Upper lobe of left lung (tissue), 6 donors: Measurements from ENCODE around the gene ANKMY1. TPM values are rescaled to one million over a fixed set of nuclear protein-coding genes. Genes with fewer than 3 reads are reported as not detected.

Experiments
- ATAC-seq, 2 donors: fragments of 200-7000 bp; cut with Tn5 transposase; one replicate each; pipeline ENCODE4 v1.9.1; 2022; ENCODE audit warnings: mild to moderate bottlenecking in 2 of 2, moderate library complexity in 2 of 2; ENCODE audit not compliant: low FRiP score in 2 of 2
- DNase-seq, 2 donors: peaks; one replicate each; pipeline ENCODE4 v3.0.0-alpha.2; 2019 to 2020
- H3K27ac ChIP-seq, 4 donors: fragments of 200-600 bp; sonication (generic); one replicate each; pipeline ENCODE4 v1.5.1; 2016 to 2019
- H3K27me3 ChIP-seq, 4 donors: fragments of 200-600 bp; sonication (generic); one replicate each; pipeline ENCODE4 v1.5.1; 2017 to 2019
- H3K36me3 ChIP-seq, 4 donors: fragments of 200-600 bp; sonication (generic); one replicate each; pipeline ENCODE4 v1.5.1; 2016 to 2019
- H3K4me1 ChIP-seq, 4 donors: fragments of 200-600 bp; sonication (generic); one replicate each; pipeline ENCODE4 v1.5.1; 2018 to 2019
- H3K4me3 ChIP-seq, 4 donors: fragments of 200-600 bp; sonication (generic); one replicate each; pipeline ENCODE4 v1.5.1; 2017 to 2019; ENCODE audit warnings: mild to moderate bottlenecking in 2 of 4, moderate library complexity in 1 of 4
- H3K9me3 ChIP-seq, 4 donors: fragments of 200-600 bp; sonication (generic); one replicate each; pipeline ENCODE4 v1.5.1; 2018 to 2019
- EP300 ChIP-seq, 4 donors: sonication (generic); formaldehyde crosslinking; IDR thresholded peaks; one replicate each; pipeline ENCODE4 v1.5.1; 2017; ENCODE audit warnings: antibody characterized with exemption in 4 of 4, control low read depth in 2 of 4
- POLR2A ChIP-seq, 4 donors: fragments of 450-650 bp; IDR thresholded peaks; one replicate each; pipeline ENCODE4 v1.5.1; 2016 to 2017; ENCODE audit warnings: antibody characterized with exemption in 4 of 4, mild to moderate bottlenecking in 2 of 4
- POLR2AphosphoS5 ChIP-seq, 2 donors: sonication (generic); formaldehyde crosslinking; IDR thresholded peaks; one replicate each; pipeline ENCODE4 v1.5.1; 2017; ENCODE audit warnings: antibody characterized with exemption in 2 of 2
- WGBS, 2 donors: methylation state at CpG; one replicate each; pipeline ENCODE4 v1.1.5; 2017 to 2018; 5-methylcytosine and 5-hydroxymethylcytosine counted together
- total RNA-seq, 6 donors: library from RNA; depleted of rRNA in 4 of 6; stranded (reverse); fragments of >200 nt in 4 of 6; gene quantifications; one replicate each; pipeline versions ENCODE4 v1.1.0 to v1.2.1, GENCODE V29; 2016 to 2021
- TF ChIP-seq, protein P1 (sequence below), 6 experiments: fragments of 450-650 bp in 4 of 6; fragments of 200-600 bp in 2 of 6; sonication (generic) in 2 of 6; IDR thresholded peaks; one replicate each; pipeline ENCODE4 v1.5.1; 2016 to 2019; ENCODE audit warnings: antibody characterized with exemption in 6 of 6
- donor health status: DM: no; HTN: no; CAD: no; lungs with moderate emphysema.
- donor health status: DM: no; HTN: yes; CAD: no; lungs with severe emphysema.

ANKMY1 gene
- total RNA-seq, 6 donors from 2014 or later, result 23.7 to 97.4 (median 26.9) TPM

GRCh38 chr2:240458044-240458899, 99.5 kb downstream of the ANKMY1 start:
- ATAC-seq, result no peak
- DNase-seq, result no peak
- 76 to 86% methylated on average over 8 to 16 of the region's 16 CpGs for whole genome bisulfite sequencing, 2 donors
- peaks cover 0 to 10% (median 3%) of the 10 kb centered on the region in 4 donors for H3K36me3 ChIP-seq
- H3K27ac ChIP-seq, result no peak overlapping the region
- peaks cover 0 to 23% (median 3%) of the 10 kb centered on the region in 4 donors for H3K27me3 ChIP-seq
- no peaks in the 10 kb centered on the region for H3K9me3 ChIP-seq
- no peak overlapping the region for H3K4me3 ChIP-seq
- TF ChIP-seq, protein P1, sequence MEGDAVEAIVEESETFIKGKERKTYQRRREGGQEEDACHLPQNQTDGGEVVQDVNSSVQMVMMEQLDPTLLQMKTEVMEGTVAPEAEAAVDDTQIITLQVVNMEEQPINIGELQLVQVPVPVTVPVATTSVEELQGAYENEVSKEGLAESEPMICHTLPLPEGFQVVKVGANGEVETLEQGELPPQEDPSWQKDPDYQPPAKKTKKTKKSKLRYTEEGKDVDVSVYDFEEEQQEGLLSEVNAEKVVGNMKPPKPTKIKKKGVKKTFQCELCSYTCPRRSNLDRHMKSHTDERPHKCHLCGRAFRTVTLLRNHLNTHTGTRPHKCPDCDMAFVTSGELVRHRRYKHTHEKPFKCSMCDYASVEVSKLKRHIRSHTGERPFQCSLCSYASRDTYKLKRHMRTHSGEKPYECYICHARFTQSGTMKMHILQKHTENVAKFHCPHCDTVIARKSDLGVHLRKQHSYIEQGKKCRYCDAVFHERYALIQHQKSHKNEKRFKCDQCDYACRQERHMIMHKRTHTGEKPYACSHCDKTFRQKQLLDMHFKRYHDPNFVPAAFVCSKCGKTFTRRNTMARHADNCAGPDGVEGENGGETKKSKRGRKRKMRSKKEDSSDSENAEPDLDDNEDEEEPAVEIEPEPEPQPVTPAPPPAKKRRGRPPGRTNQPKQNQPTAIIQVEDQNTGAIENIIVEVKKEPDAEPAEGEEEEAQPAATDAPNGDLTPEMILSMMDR (IDR thresholded peaks at IDR 0.05), result no peak
- TF ChIP-seq POLR2A (IDR thresholded peaks at IDR 0.05), result no peak
- H3K4me1 ChIP-seq, result peaks cover 11 to 31% (median 15%) of the 10 kb centered on the region in 4 donors

DNA sequence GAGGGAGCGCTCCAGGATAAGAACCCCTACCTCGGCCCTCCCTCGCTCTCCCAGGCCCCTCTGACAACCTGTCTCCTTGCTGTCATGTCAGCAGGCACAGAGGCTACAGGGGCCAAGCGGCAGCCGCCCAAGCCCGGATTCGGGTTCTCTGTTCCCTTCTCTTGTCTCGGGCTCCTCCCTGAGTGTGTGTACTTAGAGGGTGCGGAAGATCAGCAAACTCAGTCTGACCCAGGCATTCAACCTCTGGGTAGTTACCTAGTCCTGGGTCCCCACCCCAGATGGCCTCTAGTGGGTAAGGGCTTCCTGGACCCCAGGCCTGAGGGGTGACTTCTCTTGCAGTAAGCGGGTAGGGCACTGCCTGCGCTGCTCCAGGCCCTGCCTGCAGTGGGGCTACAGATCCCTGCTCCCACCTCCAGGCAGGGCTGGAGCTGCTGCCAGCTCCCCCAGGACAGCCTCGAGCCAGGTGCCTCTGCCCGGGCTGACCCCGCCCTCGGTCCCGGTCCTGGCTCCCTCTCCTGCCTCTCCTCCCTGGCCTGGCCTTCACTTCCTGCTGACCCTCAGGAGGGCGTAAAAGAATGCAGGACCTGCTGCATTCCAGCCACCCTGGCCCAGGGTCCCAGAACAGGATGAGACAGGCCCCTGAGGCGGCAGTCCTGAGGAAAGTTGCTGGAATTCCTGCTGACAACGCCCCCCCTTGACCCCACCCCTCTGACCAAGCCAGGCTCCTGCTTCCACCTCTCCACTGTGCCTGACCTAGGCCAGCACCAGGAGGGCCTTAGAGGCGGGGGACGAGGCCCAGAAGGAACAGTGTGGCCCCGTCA, 100.4 kb downstream of the ANKMY1 start:
- Histone ChIP-seq H3K27me3 (peaks cover 0 to 30% (median 4%) of the 10 kb centered on the region in 4 donors), H3K4me3 (no peak overlapping the region), H3K4me1 (peaks cover 13 to 39% (median 15%) of the 10 kb centered on the region in 4 donors), H3K9me3 (no peaks in the 10 kb centered on the region), H3K27ac (no peak overlapping the region), H3K36me3 (peaks cover 0 to 7% (median 2%) of the 10 kb centered on the region in 4 donors)
- 71 to 80% methylated on average over 14 to 22 of the region's 22 CpGs for WGBS, 2 donors
- DNase-seq (peak in 1 of 2 donors; percentile 78), ATAC-seq (no peak)
- no peak for TF ChIP-seq POLR2AphosphoS5 (IDR thresholded peaks at IDR 0.05)
- TF ChIP-seq, protein P1 (IDR thresholded peaks at IDR 0.05), result no peak
- no peak for TF ChIP-seq EP300 (IDR thresholded peaks at IDR 0.05)
- TF ChIP-seq POLR2A (IDR thresholded peaks at IDR 0.05), result no peak

DNA sequence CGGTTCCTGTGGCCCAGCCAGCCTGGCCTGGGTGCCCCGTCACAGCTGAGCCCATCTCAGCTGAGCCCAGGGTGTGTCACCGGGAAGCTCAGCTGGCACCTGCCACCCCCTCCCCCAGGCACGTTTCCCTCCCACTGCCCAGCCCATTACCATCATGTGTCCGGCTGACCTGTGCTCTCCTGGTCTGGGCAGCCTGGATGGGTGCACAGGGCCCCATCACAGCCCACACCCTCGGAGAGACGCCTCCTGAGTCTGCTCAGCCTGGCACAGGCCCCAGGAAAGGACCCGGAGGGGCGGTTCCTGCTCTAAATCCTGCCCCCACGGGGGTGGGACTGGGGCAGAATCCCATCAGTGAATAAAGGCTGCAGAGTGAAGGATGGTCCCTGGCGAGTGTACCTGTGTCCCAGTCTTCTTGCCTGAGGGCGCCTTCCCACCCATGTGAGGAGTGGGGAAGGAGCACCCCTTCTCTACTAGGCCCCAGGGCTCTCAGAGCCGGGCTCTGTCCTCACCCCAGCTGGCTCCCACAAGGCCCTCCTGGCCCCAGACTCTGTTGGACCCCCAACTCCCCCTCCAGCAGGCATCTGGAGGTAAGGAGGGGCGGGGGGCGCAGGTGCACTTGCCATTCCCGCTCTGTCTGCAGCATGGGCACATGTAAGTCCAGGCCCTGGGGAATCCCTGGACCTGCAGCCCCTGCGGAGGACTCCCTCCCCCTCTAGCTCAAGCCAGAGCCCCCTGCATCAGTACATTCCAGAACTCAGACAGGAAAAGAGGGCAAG, 101.2 kb downstream of the ANKMY1 start:
- Histone ChIP-seq H3K4me1 (peaks cover 16 to 47% (median 21%) of the 10 kb centered on the region in 4 donors), H3K27ac (peak overlapping the region in 1 of 4 donors; percentile 17), H3K9me3 (no peaks in the 10 kb centered on the region), H3K27me3 (peaks cover 0 to 34% (median 7%) of the 10 kb centered on the region in 4 donors), H3K36me3 (no peaks in the 10 kb centered on the region), H3K4me3 (peak overlapping the region in 2 of 4 donors; percentile 16 to 44)
- DNase-seq (no peak), ATAC-seq (peak in 1 of 2 donors; percentile 1)
- WGBS, 2 donors, result 42 to 78% methylated on average over 9 to 12 of the region's 17 CpGs
- TF ChIP-seq, protein P1 (IDR thresholded peaks at IDR 0.05), result no peak
- TF ChIP-seq POLR2A (IDR thresholded peaks at IDR 0.05) (no peak), EP300 (IDR thresholded peaks at IDR 0.05) (no peak), POLR2AphosphoS5 (IDR thresholded peaks at IDR 0.05) (no peak)

DNA sequence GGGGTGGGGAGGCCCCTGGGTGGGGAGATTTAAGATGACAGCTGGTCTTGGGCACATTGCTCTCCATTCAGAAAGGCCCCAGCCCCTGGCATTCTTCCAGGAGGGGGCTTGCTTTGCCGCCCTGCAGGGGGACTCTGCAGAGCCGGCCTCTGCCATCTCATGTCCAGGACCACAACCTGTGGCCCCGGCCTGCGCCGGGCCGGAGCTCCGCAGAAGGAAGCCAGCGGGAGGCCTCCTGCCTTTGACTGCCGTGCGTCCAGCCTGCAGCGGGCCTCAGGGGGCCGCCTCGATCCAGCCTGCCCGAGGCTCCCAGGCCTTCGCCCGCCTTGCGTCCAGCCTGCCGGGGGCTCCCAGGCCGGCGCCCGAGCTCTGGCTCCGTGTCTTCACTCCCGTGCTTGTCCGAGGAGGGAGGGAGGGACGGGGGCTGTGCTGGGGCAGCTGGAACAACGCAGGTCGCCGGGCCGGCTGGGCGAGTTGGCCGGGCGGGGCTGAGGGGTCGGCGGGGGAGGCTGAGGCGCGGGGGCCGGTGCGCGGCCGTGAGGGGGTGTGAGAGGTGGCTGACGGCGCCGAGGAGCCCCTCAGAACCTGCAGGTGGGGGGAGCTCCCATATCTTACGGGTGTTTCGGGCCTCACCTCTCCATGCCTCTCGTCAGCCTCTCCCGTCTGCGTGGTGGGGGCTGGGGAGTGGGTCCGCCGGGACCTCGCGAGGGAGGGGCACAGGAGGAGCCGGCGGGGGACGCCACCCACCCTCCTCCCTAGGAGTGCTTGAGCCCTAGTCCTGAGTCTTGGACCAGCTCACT, 101.9 kb downstream of the ANKMY1 start:
- TF ChIP-seq EP300 (IDR thresholded peaks at IDR 0.05) (no peak), POLR2A (IDR thresholded peaks at IDR 0.05) (no peak), POLR2AphosphoS5 (IDR thresholded peaks at IDR 0.05) (no peak)
- TF ChIP-seq, protein P1 (IDR thresholded peaks at IDR 0.05), result no peak
- H3K27ac ChIP-seq, result peak overlapping the region in 1 of 4 donors; percentile 17
- peak in 1 of 2 donors; percentile 0 for ATAC-seq
- no peaks in the 10 kb centered on the region for H3K9me3 ChIP-seq
- H3K36me3 ChIP-seq, result no peaks in the 10 kb centered on the region
- H3K4me1 ChIP-seq, result peaks cover 16 to 47% (median 22%) of the 10 kb centered on the region in 4 donors
- H3K4me3 ChIP-seq, result peak overlapping the region in 3 of 4 donors; percentile 16 to 44 (median 25)
- peaks cover 0 to 40% (median 7%) of the 10 kb centered on the region in 4 donors for H3K27me3 ChIP-seq
- 9 to 13% methylated on average over 6 to 29 of the region's 55 CpGs for WGBS, 2 donors
- peak in 1 of 2 donors; percentile 89 for DNase-seq
